NCI-H345 (cell line): Measurements from ENCODE around the gene TMEM273.

ENCODE experiments used
- DNase-seq: peaks from one replicate; lab custom pipeline; 2025; lab: John Stamatoyannopoulos, UW

TMEM273 gene

GRCh38 chr10:49115015-49115795 is 73.0 kb downstream of the TMEM273 start, which contains the start of gene VSTM4:
TSS of gene VSTM4 (minus strand) at chr10:49115522. CDS start at chr10:49115485, 37 bp downstream.
- DNase-seq: peak; percentile 28

DNA sequence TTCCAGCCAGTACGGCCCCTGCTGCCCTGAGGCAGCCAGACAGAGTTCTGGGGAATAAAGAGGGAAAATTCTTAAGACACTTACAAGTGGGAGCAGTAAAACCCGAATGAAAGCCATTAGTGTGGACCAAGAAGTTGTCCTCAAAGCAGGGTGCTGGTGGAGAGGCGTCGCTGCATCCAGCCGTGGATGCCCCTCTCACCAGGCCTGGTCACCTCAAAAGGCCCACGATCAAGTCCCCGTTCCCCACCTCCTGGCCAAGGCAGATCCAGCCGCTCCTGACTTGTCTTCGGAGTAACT is 73.5 kb downstream of the TMEM273 start:
- no peak for DNase-seq

DNA sequence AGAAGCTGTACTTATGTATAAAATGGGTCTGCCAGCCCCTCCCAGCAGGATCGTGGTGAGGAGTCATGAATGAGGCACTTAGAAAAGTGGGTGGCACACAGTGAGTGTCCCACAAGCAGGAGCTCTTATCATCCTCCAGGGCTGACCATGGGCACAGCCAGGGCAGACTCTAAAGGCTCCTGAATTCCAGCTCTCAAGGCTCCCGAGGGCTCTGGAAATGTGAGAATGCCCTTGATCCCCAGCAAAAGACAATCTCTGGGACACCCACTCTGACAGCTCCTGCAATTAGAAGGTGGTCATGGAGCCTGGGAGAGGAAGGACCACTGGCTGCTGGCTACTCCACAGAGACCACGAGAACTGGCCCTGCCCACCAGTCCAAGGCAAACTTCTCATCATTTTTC is 74.5 kb downstream of the TMEM273 start:
- no peak for DNase-seq

GRCh38 chr10:49112851-49113250 is 75.3 kb downstream of the TMEM273 start:
- no peak for DNase-seq

DNA sequence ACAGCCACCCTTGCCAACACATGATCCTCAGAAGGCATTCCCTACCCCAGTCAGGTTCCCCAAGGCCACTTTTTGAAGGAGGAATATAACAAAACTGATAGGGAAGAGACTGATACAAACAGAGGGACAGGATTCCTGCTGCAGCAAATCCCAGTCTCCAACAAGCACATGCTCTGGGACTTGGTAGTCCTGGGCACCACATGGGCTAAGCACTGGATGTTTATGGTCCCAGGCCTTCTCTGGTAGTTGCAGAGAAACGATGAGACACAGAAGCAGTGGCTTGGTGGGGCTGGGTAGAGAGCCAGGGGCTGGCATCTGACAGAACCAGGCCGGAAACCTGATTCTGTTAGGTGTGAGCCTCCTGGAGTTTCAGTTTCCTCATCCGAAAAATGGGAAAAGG is 76.1 kb downstream of the TMEM273 start:
- DNase-seq: no peak

DNA sequence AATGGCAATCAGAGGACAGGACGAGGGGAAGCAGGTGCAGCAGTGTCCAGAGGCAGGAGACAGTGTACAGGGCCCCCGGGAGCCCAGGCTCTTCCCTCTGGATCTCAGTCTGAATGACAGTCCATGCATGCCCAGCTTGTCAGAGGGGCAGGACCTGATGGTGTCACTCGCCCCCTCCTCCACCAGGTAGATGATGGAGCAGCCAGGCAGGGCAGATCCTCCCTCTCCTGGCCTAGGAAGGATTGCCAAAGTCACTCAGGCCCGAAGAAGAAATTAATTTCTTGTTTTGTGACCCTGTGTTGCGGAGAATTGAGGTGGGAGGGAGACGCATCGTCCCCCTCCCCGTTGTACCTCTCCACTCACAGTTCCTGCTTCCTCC is 76.9 kb downstream of the TMEM273 start:
- no peak for DNase-seq

GRCh38 chr10:49110684-49111319 is 77.4 kb downstream of the TMEM273 start:
- DNase-seq: no peak

DNA sequence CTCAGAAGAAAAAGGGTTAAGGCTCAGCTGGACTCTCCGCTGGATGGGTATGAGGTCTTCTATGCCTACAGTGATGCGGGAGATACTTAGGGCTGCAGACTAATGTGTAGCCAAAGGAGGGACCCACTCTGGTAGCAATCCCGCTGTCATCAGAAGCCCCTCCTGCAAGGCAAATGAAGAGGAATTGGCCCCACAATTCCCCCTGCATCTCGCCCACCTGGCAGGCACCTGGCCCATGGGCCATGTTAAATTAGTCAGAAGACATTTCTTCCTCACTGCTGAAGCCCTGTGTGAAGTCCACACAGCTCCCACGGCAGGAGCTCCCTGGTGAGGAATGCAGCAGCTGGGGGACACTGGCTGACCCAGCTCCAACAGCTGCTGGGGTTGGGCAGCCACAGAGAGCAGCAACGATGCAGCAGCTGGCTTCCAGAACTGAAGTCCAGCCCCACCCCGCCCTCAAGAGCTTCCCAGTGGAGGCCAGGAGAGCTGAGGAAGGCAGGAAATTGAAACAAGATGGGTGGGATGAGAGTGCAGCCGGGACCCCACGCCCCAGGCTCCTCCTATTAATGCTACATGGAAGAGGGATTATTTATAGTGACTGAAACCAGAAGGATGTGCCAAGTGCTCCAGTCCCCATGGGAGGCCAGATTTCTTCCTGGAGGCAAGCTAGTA is 78.4 kb downstream of the TMEM273 start:
- no peak for DNase-seq

DNA sequence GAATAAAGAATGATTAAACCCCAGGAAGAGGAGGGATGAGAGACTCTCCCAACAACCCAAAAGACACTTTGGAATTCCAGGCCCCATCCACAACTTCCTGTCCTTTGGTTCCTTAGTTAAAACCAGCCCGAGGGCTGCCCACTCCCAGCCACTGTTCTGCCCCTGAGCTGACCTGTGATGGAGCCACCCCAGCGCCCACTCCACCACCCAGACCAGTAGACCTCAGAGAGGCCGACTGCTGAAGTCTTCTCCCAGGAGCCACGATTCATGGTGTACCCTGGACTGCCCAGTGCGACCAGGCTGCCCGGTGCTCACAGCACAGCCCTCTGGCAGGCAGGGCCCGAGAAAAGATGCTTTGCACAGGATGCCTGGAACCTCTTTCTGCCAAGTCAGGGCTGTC is 79.5 kb downstream of the TMEM273 start:
- DNase-seq: no peak

GRCh38 chr10:49107887-49108267 is 80.3 kb downstream of the TMEM273 start:
- no peak for DNase-seq

GRCh38 chr10:49107111-49107886 is 80.9 kb downstream of the TMEM273 start:
- DNase-seq: no peak

DNA sequence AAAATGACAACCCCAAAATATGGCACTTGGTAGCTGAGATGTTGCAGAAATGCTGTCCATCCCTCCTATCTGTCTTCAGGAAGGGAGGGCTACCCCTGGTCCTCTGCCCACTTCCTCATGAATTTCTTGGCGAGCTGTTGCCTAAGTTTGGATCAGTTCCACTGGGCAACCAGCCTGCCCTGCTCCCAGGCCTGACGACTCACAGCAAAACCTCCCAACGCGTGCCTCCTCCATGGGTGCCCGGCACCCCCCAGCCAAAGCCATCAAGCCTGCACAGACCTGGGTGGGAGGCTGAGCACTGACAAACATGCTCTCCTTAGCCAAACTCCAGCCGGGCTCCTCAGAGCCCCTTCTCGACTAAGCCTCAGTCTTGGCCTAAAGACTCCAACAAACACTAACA is 81.7 kb downstream of the TMEM273 start:
- no peak for DNase-seq

- no peak for DNase-seq
Observed at GRCh38 chr10:49105076-49105475, 83.1 kb downstream of the TMEM273 start.
